Osteocyte (in vitro differentiated cells): ENCODE measurements around the gene QRSL1. TPM values are rescaled to one million over a fixed set of nuclear protein-coding genes. Genes with fewer than 3 reads are reported as not detected.
"Not testable (repeated sequence)": the region's sequence is repeated elsewhere in the genome, so short reads cannot be mapped to it uniquely, and the experiment has no call there.

ENCODE experiments used
- DNase-seq: peaks from one replicate; pipeline ENCODE4 v3.0.0; 2021; ENCODE audit warnings: mixed read lengths; ENCODE audit not compliant: unreplicated experiment; ENCODE audit errors: extremely low spot score
- H3K27ac Mint-ChIP-seq: one replicate; pipeline ENCODE4 v1.8.0; 2021; ENCODE audit warnings: mild to moderate bottlenecking, mixed read lengths; ENCODE audit not compliant: unreplicated experiment
- H3K27me3 Mint-ChIP-seq: one replicate; pipeline ENCODE4 v1.8.0; 2021; ENCODE audit warnings: mixed read lengths; ENCODE audit not compliant: unreplicated experiment
- H3K36me3 Mint-ChIP-seq: one replicate; pipeline ENCODE4 v1.8.0; 2021; ENCODE audit warnings: mixed read lengths; ENCODE audit not compliant: unreplicated experiment
- H3K4me1 Mint-ChIP-seq: one replicate; pipeline ENCODE4 v1.8.0; 2021; ENCODE audit warnings: mixed read lengths; ENCODE audit not compliant: unreplicated experiment
- H3K4me3 Mint-ChIP-seq: one replicate; pipeline ENCODE4 v1.8.0; 2021; ENCODE audit warnings: mild to moderate bottlenecking, moderate library complexity, mixed read lengths; ENCODE audit not compliant: unreplicated experiment
- H3K9me3 Mint-ChIP-seq: one replicate; pipeline ENCODE4 v1.8.0; 2021; ENCODE audit warnings: mixed read lengths; ENCODE audit not compliant: unreplicated experiment
- total RNA-seq: library from RNA; stranded (reverse); gene quantifications from 2 replicates; pipeline ENCODE4 v1.2.1, GENCODE V29; 2021
- TF ChIP-seq, protein P1 (sequence below): fragments of 200-600 bp; sonication (generic); IDR thresholded peaks from 2 replicates; pipeline ENCODE4 v1.5.0; 2021; ENCODE audit warnings: antibody characterized with exemption, mild to moderate bottlenecking, moderate library complexity

The QRSL1 gene
- total RNA-seq, 1 donor from 2014 or later, result 12.2 TPM

DNA sequence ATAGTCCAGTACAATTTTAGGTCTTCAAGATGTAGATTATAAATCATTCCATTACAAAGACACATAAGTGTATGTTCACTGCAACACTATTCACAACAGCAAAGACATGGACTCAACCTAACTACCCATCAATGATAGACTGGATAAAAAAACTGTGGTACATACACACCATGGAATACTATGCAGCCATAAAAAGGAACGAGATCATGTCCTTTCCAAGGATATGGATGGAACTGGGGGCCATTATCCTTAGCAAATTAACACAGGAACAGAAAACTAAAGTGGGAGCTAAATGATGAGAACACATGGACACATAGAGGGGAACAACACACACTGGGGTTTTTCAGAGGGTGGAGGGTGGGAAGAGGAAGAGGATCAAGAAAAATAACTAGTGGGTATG is 6.3 kb upstream of the QRSL1 start:
- no peak overlapping the region for H3K4me3 Mint-ChIP-seq
- peaks cover 6% of the 10 kb centered on the region for H3K36me3 Mint-ChIP-seq
- TF ChIP-seq, protein P1, sequence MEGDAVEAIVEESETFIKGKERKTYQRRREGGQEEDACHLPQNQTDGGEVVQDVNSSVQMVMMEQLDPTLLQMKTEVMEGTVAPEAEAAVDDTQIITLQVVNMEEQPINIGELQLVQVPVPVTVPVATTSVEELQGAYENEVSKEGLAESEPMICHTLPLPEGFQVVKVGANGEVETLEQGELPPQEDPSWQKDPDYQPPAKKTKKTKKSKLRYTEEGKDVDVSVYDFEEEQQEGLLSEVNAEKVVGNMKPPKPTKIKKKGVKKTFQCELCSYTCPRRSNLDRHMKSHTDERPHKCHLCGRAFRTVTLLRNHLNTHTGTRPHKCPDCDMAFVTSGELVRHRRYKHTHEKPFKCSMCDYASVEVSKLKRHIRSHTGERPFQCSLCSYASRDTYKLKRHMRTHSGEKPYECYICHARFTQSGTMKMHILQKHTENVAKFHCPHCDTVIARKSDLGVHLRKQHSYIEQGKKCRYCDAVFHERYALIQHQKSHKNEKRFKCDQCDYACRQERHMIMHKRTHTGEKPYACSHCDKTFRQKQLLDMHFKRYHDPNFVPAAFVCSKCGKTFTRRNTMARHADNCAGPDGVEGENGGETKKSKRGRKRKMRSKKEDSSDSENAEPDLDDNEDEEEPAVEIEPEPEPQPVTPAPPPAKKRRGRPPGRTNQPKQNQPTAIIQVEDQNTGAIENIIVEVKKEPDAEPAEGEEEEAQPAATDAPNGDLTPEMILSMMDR, result no peak
- no peaks in the 10 kb centered on the region for H3K27me3 Mint-ChIP-seq
- no peak overlapping the region for H3K27ac Mint-ChIP-seq
- peaks cover 14% of the 10 kb centered on the region for H3K4me1 Mint-ChIP-seq
- no peak for DNase-seq
- H3K9me3 Mint-ChIP-seq, result no peaks in the 10 kb centered on the region

DNA sequence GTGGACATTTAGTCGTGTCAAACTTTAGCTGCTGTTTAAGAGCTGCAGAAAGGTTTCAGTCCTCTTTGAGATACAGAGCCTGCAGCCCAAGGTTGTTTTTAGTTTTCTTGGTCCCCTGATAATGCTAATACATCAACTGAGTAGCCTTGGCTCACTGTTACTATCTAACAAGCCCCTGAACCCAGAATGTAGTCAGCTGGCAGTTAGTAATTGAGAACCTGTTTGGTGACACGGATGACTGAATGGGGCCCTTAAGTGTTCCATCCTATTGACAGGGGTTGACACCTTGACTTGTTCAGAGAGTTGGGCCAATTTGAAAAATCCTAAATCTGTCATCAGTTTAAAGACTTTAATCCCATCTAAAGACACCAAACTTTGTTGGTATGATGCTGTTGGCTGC is 2.9 kb upstream of the QRSL1 start:
- H3K4me3 Mint-ChIP-seq, result no peak overlapping the region
- TF ChIP-seq, protein P1, result no peak
- H3K9me3 Mint-ChIP-seq, result no peaks in the 10 kb centered on the region
- H3K4me1 Mint-ChIP-seq, result peaks cover 24% of the 10 kb centered on the region
- DNase-seq, result no peak
- no peaks in the 10 kb centered on the region for H3K36me3 Mint-ChIP-seq
- no peak overlapping the region for H3K27ac Mint-ChIP-seq
- H3K27me3 Mint-ChIP-seq, result no peaks in the 10 kb centered on the region

DNA sequence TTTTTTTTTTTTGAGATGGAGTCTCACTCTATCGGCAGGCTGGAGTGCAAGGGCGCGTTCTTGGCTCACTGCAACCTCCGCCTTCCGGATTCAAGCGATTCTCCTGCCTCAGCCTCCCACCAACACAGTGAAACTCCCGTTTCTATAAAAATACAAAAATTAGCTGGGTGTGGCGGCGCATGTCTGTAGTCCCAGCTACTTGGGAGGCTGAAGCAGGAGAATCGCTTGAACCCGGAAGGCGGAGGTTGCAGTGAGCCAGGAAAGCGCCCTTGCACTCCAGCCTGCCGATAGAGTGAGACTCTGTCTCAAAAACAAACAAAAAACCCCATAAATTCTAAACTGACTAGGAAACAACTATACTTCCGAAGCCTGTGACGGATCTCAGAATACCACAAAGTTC is 1.6 kb upstream of the QRSL1 start:
- peaks cover 25% of the 10 kb centered on the region for H3K4me1 Mint-ChIP-seq
- H3K27me3 Mint-ChIP-seq, DNase-seq, H3K36me3 Mint-ChIP-seq, H3K27ac Mint-ChIP-seq, H3K4me3 Mint-ChIP-seq, H3K9me3 Mint-ChIP-seq: not testable (repeated sequence)

DNA sequence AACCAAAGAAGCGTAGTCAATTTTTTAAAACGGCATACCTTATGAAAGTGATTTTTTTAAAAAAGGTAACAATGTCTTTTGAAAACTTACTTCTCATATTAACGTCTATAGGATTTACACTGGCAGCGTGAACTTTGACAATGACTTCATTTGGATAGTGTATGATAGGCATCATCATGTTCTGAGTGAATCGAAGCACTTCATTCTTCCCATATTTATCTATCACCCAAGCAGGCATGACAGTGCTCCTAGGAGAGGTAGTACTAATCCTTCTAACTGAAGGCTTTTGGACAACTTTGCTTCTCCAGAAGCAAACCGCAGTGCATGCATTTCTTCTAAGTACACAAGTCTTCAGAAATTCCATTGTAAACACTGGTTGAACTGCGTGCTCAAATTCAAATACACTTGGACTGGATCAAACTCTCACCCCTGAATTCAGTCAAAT is 698 bp upstream of the QRSL1 start:
- Mint-ChIP-seq H3K4me1 (peaks cover 25% of the 10 kb centered on the region), H3K36me3 (no peaks in the 10 kb centered on the region), H3K9me3 (no peaks in the 10 kb centered on the region), H3K4me3 (peak overlapping the region; percentile 91), H3K27ac (peak overlapping the region; percentile 98), H3K27me3 (no peaks in the 10 kb centered on the region)
- TF ChIP-seq, protein P1, result no peak
- DNase-seq, result no peak

DNA sequence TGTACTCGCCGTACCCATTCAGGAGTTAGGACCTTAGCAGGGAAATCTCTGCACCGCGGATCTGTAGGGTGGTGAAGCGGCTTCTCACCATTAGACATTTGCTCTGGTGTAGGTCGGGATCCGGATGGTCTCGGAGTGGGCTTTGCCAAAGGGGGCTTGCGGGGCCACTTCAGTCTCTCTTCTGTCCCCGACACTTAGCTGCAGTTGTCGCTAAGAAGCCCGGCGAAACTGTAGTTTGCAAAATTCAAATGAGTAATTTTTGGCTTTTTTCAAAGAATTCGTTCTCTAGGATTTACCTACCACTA is 433 bp downstream of the QRSL1 start:
- peaks cover 25% of the 10 kb centered on the region for H3K4me1 Mint-ChIP-seq
- TF ChIP-seq, protein P1, result no peak
- H3K36me3 Mint-ChIP-seq, result peaks cover 5% of the 10 kb centered on the region
- H3K4me3 Mint-ChIP-seq, result peak overlapping the region; percentile 91
- peak overlapping the region; percentile 98 for H3K27ac Mint-ChIP-seq
- DNase-seq, result no peak
- H3K9me3 Mint-ChIP-seq, result no peaks in the 10 kb centered on the region
- H3K27me3 Mint-ChIP-seq, result no peaks in the 10 kb centered on the region

DNA sequence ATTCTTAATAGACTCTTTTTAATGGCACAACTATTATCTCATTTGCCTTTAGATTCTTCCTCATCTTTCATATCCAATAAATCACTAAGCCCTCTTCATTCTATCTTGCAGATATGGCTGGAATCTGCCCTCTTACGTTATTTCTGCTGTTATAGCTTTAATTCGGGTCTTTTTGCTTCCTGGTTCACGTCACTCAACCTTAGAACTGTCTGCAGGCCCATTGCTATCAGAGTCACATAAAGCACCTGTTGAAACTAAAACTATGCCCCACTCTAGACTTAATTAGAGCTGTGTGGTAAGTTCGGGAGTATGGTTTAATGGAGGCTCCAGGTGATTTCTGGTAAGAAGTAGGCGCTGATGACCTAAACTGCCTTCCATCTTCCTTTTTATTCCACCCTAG is 988 bp downstream of the QRSL1 start:
- Mint-ChIP-seq H3K36me3 (peaks cover 5% of the 10 kb centered on the region), H3K4me1 (peaks cover 25% of the 10 kb centered on the region), H3K27me3 (no peaks in the 10 kb centered on the region), H3K27ac (peak overlapping the region; percentile 98), H3K4me3 (peak overlapping the region; percentile 91), H3K9me3 (no peaks in the 10 kb centered on the region)
- TF ChIP-seq, protein P1, result no peak
- DNase-seq, result no peak
